Hematopoietic multipotent progenitor cell treated with erythropoietin and hydrocortisone succinate and interleukin-3 and kit ligand, for 6 days (in vitro differentiated cells): ENCODE results near the gene TPK1.
"Not testable (repeated sequence)": the region's sequence is repeated elsewhere in the genome, so short reads cannot be mapped to it uniquely, and the experiment has no call there.

Source experiments
- DNase-seq: peaks from one replicate; pipeline ENCODE4 v3.0.0-alpha.2; 2015

TPK1 gene

DNA sequence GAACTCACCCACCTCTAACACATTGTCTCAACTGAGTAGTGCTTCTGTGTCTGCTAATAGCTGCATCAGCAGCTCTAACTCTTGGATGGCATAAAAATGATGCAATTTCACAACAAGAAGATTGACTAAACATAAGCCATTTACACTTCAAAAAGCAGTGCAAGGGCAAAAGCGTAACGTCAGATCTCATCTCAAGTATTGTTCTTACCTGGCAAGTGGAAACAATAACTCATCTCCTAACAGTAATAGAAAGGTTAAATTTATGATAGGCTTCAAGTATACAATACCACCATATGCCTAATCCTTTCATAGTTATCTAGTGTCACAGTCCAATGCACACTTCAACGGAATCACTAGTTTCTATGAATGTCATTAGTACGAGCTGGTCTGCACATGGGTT lies 14.8 kb downstream of the TPK1 start:
- DNase-seq, result no peak

DNA sequence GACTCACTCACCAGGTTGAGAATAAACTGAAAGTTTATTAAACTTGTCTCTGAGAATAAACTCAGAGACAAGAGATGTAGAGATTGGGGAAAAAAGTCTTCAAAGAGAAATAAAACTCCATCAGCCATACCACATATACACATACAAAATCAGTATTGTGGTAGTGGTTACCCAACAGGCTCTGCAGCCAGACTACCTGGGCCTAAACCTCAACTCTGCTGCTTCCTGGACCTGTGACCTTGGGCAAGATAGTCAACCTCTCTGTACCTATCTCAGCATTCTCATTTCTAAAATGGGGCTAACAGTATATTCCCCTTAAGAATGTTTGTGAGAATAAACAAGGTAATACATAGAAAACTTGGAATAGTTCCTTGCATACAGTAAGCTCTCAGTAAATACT lies 15.3 kb downstream of the TPK1 start:
- DNase-seq, result no peak

- DNase-seq, result no peak
These were observed 16.3 kb downstream of the TPK1 start for GRCh38 chr7:144819566-144819965.

- no peak for DNase-seq
These were observed 17.3 kb downstream of the TPK1 start for GRCh38 chr7:144818511-144818910.

DNA sequence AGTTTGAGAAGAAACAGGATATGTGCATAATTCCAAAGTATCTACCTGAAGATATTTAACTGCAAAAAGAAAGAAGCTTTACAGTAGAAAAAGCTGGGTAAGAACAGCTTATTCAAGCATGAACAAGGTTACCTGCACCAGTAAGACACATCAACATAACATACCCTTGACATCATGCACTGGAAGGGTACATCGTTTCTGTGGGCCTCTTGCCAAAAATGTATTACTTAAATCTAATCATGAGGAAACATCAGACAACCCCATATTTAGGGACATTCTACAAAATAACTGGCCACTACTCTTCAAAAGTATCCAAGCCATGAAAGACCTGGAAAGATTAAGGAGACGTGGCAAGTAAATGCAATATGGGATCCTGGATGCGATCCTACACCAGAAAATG lies 18.9 kb downstream of the TPK1 start:
- no peak for DNase-seq

- no peak for DNase-seq
These were observed 21.6 kb downstream of the TPK1 start for GRCh38 chr7:144814299-144814698.

DNA sequence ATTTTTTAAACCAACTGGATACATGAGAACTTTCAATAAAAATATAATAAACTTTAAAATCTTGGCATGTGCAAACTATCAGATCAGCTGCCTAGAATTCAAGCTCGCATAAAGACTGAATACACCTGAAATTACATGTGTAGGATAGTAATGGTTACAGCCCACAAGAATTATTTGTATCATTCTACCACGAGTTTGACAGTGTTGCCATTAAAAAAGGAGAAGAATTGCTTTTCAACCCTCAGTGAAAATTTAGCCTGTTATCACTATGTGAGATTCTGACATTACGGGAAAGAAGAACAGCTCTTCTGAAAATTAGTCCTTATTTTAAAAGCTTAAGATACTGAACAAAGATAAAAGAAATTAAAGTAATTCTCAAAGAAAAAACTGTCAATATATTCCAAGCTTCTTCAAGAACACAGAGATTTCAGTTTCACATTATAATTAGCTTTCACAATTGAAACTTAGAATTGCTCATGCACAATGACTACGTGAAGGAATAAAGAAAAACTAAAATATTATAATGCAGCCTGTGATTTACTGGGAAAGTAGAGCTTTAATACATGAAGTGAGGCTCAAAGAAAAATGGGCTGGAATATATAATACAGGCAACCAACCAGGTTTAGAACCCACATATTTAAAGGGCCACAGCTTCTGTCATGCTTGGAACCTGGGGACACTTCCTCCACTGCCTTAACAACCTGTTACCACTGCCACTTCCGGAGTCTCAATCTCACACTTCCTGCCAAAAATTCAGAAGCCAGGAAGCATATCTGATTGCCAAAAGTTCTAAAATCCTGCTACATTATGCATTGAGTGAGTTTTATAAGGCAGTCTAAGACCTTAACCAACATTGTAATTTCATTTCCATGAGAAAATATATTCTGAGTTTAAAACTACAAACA lies 23.2 kb downstream of the TPK1 start:
- peak; percentile 29 for DNase-seq

GRCh38 chr7:144805627-144806239 lies 30.1 kb downstream of the TPK1 start:
- DNase-seq, result no peak

DNA sequence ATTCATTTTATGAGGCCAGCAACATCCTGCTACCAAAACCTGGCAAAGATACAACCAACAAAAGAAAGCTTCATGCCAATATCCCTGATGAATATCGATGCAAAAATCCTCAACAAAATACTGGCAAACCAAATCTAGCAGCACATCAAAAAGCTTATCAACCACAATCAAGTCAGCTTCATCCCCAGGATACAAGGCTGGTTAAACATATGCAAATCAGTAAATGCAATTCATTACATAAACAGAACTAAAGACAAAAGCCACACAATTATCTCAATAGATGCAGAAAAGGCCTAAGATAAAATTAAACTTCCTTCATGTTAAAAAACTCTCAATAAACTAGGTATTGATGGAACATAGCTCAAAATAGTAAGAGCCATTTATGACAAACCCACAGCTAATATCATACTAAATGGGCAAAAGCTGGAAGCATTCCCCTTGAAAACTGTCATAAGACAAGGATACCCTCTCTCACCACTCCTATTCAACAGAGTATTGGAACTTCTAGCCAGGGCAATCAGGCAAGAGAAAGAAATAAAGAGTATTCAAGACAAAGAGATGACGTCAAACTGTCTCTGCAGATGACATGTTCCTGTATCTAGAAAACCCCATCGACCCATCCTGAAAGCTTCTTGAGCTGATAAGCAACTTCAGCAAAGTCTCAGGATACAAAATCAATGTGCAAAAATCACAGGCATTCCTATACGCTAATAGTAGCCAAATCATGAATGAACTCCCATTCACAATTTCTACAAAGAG lies 35.0 kb downstream of the TPK1 start:
- DNase-seq, result not testable (repeated sequence)

DNA sequence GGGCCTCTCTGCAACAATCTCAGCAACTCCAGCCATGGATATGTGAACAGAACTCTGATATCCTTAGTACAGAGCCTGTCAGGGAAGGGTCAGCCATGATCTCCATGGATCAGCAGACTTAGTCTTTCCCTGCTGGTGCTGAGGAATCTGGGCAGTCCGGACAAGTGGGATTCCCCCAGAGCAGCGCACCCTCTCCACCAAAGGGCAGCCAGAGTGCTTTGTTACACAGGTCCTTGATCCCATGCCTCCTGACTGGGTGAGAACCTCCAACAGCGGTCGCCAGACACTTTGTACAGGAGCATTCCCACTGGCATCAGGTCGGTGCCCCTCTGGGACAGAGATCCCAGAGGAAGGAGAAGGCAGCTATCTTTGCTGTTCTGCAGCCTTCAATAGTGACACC lies 38.9 kb downstream of the TPK1 start:
- DNase-seq, result no peak

GRCh38 chr7:144792050-144792449 lies 43.8 kb downstream of the TPK1 start:
- DNase-seq, result no peak

GRCh38 chr7:144791488-144791887 lies 44.4 kb downstream of the TPK1 start:
- no peak for DNase-seq

DNA sequence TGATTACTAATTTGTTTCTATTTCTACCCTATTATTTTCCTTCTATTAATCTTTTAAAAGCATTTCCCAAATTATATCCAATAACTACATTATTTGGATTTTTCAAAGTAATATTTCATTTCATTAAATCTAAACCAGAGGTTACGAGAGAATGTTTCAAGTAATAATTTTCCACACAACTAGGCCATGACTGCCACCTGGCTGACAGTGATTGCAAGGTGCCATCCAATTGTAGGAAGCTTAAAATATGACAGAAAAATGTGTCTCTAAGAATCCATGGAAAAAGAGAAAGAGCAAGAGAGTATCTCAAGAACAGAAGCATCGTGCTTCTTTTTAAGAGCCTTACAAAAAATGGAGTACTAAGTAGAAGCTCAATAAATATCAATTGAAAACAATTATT lies 48.7 kb downstream of the TPK1 start:
- DNase-seq, result no peak

- DNase-seq, result peak; percentile 51
These were observed 49.3 kb downstream of the TPK1 start for GRCh38 chr7:144786522-144786921.

GRCh38 chr7:144786079-144786478 lies 49.8 kb downstream of the TPK1 start:
- DNase-seq, result no peak

DNA sequence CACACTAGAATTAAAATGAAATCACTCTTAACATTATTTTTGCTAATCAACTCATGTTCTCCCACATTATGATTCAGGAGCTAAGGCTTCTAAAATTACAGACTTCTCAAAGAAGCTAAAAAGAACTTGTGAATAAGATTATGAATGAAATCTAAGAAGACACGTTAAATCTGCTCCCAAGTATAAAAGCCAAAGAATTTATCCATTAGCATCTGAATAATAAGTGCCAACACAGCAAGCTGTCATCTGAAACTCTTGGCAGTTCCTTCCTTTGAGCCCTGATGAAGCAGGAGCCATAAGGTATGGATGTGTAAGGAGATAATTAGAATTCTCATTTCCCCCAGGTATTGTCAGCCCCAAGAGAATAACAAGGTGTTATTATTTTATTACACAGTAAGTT lies 50.3 kb downstream of the TPK1 start:
- DNase-seq, result no peak

DNA sequence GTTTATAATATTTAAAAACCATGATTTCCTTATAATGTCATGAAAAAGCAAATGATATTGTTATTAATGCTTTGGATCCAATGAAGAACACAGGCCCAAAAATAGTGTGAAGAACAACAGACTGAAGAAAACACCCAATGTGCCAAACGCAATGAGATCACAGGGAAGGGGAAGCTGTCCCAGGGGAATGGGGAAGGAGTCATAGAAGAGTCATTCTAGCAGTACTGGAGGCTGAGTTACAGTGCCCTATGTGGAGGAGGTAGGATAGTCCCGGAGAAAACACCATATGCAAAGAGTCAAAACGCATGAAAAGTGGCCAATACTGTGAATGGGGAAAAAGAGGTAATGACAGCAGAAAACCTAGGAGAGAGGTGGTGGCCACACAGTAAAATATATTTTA lies 50.9 kb downstream of the TPK1 start:
- no peak for DNase-seq

- no peak for DNase-seq
These were observed 51.4 kb downstream of the TPK1 start for GRCh38 chr7:144784441-144784840.

DNA sequence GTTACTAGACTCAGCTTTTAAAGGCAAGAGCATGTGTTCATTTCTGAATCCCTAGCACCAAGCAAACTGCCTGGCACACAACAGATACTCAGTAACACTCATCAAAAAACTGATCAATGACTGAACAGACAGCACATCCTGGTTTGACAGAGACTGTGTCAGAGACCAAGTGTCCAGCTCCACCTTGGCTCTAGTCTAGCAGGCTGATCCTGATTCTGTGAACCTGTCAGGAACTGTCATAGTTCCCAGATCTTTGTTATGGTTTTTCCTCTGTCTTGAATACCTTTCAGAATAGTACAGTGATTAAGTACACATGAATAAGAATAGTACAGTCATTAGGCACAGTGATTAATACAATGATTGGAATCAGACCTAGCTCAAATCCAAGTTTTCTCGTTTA lies 53.0 kb downstream of the TPK1 start:
- no peak for DNase-seq

- no peak for DNase-seq
These were observed 55.7 kb downstream of the TPK1 start for GRCh38 chr7:144780071-144780608.

DNA sequence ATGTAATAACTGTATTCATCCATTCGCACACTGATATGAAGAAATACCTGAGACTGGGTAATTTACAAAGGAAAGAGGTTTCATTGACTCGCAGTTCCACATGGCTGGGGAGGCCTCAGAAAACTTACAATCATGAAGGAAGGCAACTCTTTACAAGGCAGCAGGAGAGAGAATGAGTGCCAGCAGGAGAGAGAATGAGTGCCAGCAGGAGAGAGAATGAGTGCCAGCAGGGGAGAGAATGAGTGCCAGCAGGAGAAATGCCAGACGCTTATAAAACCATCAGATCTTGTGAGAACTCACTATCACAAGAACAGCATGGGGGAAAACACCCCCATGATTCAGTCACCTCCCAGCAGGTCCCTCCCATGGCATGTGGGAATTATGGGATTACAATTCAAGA lies 58.0 kb downstream of the TPK1 start:
- not testable (repeated sequence) for DNase-seq

GRCh38 chr7:144777005-144777839 lies 58.6 kb downstream of the TPK1 start:
- DNase-seq, result no peak

GRCh38 chr7:144776447-144776846 lies 59.4 kb downstream of the TPK1 start:
- no peak for DNase-seq
